Activated CD8-positive, alpha-beta memory T cell treated with anti-CD3 and anti-CD28 coated beads for 48 hours (primary cell): Measurements from ENCODE around the gene CDRT15L2.
"Not testable (repeated sequence)": the region's sequence is repeated elsewhere in the genome, so short reads cannot be mapped to it uniquely, and the experiment has no call there.

ENCODE experiments used
- DNase-seq, 3 experiments: peaks; one replicate each; pipeline ENCODE4 v3.0.0-alpha.2; 2020; ENCODE audit warnings: low read depth in 2 of 3, low spot score in 2 of 3

CDRT15L2 gene

DNA sequence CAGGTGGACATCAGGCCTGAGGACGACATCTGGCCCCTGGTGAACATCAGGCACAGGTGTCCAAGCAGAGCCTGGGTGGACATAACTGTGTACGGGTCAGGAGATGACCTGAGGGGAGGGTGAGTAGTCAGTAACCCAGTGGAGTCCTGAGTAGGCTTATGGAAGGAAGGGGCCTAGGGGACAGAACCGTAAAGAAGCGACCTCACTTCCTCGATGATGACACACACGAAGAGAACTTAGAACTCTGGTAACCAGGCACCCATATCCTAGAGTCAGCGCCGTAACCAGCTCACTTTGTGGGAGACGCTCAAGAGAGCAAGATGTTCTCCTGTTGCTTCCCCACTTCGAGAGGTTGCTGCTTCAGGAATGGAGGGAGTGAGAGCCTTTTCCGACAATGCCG, at the start of gene CDRT15L2:
CDRT15L2 (plus strand) TSS at position 301 of the 400 bp plus-strand sequence; CDS start at position 321, 20 bp downstream.
- DNase-seq, result not testable (repeated sequence)

DNA sequence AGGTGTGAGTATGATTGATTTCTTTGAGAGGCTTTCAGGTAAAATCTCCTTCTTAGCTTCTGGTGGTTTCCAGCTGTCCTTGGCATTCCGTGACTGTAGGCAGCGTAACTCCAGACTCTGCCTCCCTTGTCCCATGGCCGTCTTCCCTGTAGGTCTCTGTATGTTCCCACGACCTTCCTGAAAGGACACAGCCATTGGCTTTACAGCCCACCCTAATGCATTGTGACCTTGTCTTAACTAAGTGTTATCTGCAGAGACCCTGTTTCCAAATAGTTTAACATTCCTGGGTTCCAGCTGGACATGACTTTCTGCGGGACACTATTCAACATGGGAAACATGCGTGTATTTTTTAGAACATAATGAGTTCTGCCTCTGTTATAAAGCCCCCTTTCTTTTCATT, 49.4 kb upstream of the CDRT15L2 start:
- DNase-seq, result not testable (repeated sequence)

DNA sequence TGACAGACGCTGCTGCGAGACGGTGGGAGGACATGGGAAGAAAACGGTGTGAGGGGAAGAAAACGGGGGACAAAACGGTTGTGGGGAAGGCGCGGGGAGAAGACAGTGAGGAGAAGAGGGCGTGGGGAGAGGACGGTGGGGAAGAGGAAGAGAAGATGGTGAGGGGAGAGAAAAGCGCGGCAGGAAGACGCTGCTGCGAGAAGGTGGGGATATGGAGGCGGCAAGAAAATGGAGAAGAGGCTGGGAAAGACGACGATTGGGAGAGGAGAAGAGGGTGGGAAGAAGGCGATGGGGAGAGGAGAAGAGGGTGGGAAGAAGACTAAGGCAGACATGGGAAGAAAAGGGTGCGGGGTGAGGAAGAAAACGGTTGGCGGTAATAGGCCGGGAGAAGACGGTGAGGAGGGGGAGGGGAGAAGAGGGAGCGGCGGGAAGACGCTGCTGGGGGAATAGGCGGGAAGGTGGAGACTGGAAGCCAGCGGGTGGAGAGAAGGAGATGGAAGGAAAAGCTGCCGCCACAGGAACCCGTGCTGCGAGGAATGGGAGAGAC, 46.9 kb upstream of the CDRT15L2 start:
- DNase-seq, result not testable (repeated sequence)

DNA sequence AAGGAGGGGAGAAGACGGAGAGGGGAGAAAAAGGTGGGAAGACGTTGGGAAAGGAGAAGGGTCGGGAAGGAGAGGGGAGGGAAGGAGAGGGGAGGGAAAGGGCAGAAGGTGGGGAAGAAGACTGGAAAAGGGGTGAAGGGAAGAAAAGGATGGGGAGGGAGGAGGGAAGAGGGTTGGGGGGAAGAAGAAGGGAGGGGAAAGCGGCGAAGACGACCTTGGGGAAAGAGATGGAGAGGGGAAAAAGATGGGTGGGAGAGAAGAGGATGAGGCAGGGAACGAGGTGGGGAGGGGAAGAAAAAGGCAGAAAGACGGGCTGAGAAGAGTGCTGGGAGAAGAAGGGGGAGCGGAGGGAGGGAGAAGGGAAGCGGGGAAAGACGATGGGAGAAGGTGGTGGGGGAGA, 46.3 kb upstream of the CDRT15L2 start:
- DNase-seq, result not testable (repeated sequence)

DNA sequence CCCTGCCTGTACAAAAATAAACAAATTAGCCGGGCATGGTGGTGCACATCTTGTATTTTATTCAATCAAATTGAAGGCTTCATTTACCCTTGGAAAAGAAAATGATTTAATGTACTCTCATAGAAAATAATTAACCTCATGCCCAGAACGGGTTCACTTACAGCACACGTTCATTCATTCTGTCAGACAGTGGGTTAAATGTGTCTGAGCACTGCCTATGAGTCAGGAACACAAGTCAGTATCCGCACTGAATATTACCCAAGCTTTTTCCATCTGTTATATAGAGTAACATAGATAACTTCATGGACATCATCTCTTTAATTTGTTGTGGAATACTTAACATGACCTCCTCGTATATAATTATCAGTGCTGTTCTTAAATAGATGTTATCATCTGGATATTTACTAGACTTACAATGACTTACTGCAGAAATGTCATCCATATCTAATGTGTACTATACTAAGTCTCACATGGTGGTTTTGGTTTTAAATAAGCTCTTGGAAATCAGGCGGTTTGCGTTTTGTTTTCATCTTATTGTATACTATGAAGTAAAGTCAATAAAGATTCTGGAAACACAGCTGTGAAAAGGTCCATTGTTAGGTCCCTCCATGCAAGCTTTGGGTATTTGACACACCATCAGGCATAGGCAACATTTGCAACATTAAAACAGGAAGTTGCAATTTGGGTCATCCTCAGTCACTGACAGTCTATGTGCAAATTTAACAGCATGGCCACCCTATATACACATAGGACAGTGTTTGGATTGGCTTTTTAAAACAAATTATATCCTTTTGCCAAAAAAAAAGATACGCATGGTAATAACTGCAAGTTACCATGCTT, 44.6 kb upstream of the CDRT15L2 start:
- DNase-seq, result not testable (repeated sequence)

DNA sequence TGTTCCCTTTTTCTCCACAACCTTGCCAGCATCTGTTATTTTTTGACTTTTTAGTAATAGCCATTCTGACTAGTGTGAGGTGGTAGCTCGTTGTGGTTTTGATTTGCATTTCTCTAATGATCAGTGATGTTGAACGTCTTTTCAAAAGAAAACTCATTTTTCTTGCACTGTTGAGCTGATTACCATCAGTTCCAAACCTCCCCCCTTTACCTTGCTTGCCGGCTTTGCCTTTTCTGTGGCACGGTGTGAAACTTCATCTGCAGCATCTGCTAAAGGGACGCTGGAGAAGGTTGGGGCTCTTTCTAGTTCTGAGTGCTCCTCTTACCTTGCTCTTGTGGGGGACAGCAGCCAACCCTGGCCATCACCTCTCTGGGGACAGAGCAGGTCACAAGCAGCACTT, 39.1 kb upstream of the CDRT15L2 start:
- DNase-seq, result not testable (repeated sequence)

DNA sequence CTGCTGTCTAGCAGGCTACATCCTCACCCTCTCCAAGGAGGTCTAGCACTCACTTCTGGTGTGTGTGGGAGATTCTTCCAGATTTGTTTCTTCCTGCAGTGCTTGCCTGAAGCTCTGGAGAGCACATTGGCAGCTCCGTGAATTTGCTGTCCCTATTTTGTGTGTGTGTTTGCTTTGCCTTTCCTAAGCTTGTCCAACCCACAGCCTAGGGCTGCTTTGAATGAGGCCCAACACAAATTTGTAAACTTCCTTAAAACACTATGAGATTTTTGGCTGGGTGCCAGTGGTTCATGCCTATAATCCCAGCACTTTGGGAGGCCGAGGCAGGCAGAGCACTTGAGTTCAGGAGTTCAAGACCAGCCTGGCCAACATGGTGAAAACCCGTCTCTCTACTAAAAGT, 38.7 kb upstream of the CDRT15L2 start:
- DNase-seq, result not testable (repeated sequence)

DNA sequence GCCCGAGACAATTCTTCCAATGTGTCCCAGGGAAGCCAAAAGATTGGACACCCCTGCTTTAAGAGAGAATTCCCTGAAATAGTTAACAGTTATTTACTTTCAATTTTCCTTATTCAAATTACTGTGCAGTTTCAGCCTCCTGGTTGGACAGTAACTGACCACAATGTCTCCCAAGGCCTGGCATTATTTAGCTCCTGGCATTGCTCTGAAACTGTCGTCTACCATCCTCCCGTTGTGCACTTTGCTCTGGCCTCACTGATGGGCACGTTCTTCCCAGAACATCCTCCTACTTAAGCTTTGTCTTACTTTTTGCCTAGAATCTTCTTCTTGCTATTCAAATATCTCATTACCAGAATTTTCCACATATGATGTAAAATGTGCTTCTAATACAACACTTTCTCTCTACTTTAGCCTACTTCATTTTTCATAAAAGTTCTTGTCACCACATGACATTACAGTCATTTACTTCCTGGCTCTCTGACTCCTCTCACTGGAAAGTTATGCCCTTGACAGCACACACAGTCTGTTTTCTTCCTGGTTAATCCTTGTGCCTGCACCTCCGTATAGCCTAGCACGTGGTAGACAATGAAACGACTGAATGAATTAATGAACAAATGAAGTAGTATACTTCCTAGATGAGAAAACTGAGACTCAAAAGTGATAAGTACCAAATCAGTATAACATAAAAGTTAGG, 37.5 kb upstream of the CDRT15L2 start:
- DNase-seq, result not testable (repeated sequence)

DNA sequence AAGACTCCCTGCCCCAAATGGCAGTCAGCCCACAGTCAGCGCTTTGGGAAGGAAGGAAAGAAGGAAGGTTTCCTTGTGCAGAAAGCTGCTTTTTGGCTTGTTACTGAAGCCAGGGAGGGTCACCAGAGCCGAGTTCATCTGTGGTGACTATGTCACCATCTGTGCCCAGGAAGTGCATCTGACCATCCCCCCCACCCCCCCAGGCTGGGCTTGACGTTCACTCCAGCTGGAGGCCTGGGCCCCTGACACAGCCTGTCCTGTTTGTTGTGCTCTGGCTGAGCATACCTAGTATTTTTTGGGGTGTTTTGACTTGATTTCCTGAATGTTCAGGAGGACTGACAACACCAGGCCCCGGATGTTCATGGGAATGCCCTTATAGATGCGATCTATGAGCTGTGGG, 31.6 kb upstream of the CDRT15L2 start:
- DNase-seq, result not testable (repeated sequence)

DNA sequence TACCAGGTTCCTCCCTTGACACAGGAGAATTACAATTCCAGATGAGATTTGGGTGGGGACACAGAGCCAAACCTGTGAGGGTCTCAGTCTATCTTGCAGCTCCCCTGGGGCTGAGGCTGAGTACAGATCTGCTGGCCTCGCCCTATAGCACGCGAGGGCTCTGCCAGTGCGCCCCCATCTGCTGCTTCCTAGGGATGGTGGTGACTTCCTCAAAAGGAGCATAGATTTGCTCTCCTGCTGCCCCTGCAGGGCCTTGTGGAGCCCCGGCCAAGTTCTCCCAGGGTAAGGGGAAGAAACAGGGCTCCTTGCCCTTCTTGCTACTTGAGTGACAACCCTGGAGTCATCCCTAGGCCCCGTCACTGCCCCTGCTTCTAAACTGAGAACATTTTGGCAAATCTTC, 26.6 kb upstream of the CDRT15L2 start:
- not testable (repeated sequence) for DNase-seq

DNA sequence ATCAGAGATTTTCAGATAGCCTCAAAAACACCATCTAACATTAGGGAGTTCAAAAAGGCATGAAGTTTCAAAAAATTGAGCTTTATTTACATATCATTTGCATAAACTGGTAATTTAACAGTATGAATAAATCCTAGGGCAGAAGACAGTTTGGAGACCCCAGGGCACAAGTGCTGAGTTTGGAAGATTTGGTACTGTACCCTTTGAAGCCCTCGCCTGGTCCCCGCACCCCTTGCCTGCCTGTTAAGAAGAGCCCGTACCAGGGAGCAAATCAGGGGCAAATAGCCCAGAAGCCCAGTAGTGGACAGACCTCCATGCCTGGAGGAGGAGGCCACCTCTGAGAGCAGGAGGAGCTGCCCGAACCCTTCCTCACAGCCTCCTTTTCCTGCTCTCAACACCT, 24.8 kb upstream of the CDRT15L2 start:
- not testable (repeated sequence) for DNase-seq

DNA sequence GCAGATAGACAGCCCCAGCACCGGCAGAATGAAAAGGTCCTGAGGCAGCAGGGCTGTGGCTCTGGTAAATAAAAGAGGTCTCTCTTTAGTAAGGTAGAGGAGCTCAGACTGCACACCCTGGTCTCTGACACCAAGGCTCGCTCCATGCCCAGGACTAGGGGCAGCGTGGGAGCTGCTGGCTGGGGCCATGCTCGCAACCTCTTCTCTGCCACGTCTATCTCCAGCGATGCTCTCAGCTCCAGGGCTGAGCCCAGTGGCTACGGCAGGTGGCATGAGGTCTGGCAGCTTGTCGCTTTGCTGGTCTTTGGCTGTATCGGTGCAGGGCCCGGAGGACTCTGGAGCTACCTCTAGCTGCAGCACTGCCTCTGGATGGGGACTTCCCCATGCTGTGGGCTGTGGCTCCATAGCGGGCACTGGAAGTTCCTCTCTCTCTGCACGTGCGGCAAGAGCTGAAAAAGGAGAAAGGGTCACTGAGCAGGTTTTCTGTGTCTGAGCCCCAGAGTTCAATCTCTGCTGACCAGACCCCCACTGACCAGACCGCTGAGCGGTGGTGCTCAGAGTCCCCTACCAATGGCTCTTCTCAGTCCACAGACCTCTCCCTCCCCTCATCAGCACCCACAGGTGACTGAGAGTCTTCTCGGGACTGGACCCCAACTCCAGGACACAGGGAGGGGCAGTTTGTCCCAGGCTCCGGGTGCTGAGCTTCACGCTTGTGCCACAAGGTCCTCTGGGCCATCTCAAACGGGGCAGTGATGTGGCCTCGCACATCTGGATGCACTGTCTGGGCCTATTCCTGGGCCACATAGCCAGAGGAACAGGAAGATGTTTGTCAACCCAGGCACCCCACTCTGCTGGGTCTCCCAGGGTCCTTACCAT, 24.2 kb upstream of the CDRT15L2 start:
- DNase-seq, result not testable (repeated sequence)

DNA sequence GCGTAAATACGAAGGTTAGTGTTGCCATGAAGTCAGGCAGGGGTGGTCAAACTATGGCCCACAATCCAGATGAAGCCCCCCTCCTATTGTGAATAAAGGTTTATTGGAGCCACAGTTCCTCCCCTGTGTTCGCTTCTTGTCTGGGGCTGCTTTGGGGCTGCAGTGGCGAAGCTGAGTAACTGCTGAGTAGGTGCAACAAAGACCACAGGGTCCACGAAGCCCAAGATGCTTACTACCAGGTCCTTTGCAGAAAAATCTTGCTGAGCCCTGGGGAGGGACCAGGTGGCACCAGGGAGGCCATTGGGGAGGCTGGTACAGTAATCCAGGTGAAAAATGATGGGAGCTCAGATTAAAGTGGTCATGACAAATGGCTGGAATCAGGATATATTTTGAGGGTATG, 21.4 kb upstream of the CDRT15L2 start:
- not testable (repeated sequence) for DNase-seq

DNA sequence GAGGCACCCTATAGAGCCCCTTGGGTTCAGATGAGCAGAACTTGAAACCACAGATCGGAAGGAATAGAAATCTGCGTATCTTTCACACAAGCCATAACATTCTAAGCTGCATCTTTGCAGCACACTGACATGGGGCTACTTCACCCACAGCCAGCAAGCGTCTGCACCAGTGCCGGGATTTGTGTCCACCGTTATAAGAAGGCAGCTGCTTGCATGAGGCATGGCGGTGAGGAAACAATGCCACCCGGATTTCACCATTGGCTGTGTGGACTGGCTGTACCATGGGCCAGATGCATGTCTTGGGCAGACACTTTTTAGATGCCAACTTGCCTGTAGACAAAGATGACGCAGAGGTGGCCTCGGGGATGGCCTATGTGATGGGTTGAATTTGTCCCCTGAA, 20.5 kb upstream of the CDRT15L2 start:
- DNase-seq, result not testable (repeated sequence)

DNA sequence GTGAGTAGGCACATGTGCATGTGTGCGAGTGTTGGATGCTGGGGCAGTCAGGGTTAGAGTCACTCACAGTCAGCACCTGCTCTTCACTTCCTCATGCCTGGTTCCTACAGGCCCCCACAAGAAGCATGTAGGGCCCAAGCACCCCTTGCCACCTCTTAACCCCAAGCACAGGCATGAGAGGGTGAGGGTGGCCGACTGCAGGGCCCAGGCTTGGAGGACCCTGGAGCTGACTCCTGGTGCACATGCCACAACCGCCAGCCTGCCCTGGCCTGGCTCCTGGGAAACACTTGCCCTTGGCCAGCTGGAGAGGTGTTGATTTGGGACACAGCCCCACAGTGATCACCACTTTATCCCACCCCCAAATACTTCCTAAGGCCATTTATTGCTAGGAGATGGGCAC, 16.9 kb upstream of the CDRT15L2 start:
- no peak for DNase-seq

DNA sequence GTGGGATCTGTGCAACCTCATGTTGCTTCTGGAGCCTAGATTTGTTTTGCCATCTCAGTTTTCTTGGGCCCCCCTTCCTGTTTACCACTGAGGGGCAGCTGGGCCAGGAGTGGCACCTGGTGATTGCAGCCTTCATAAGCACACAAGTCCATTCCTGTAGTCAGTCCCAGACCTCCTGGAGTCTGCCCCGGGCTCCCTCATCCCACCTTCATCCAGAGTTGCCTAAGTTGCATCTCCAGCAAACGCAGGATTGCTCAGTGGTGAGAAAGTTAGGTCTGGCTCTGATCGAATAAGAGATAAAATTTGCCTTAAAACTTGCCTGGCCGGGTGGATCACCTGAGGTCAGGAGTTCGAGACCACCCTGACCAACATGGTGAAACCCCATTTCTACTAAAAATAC, 14.3 kb upstream of the CDRT15L2 start:
- DNase-seq, result not testable (repeated sequence)

DNA sequence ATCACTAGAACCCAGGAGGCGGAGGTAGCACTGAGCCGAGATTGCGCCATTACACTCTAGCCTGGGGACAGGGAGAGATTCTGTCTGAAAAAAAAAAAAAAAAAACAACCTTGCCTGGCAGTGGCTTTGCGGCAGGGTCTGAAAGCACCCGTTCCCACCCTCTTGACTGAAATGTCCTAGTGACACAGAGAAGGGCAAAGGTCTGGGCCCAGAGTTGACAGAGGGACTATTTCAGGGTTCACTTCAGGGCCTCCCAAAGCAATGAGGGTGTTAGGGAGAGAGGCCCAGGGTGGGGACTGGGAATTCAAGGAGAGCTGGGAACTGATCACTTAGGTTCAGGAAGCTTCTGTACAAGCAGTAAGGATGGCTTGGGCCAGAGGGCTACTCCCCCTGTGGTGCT, 13.8 kb upstream of the CDRT15L2 start:
- DNase-seq, result no peak

DNA sequence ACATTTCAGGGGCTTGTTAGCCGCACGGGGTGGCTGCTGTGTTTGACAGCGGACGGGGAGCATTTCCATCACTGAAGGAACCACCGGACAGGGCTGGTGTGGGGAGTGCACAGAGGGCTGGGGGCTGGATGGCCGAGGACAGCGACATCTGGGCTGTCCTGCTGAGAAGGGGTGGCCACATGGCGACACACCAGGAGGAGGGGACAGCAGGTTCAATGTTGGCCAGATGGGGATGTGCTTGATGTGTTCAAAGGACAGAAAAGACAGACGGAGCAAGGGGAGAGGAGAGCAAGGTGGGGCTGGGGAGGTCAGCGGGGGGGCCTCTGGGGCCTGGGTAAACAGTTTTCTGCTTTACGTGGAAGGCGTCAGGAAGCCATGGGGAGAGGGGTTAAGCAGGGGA, 12.8 kb upstream of the CDRT15L2 start:
- DNase-seq, result not testable (repeated sequence)

DNA sequence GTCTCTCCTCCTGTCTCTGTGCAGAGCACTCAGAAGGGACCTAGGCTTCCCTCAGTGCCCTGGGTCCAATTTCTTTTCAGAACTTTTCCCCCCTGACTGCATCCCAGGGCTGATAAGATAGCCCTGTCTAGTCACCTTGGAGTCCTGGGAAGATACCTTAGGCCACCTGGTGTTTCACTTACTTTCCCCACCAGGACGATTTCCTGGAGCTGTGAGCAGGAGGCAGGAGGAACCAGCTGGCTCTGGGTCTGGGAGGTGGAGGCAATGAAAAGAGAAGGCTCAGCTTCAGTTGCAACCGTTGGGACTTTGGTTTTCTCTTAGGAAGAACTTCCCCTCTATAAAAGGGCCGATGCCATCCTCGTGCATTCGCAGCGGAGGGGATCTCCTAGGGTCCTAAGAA, 12.1 kb upstream of the CDRT15L2 start:
- not testable (repeated sequence) for DNase-seq

DNA sequence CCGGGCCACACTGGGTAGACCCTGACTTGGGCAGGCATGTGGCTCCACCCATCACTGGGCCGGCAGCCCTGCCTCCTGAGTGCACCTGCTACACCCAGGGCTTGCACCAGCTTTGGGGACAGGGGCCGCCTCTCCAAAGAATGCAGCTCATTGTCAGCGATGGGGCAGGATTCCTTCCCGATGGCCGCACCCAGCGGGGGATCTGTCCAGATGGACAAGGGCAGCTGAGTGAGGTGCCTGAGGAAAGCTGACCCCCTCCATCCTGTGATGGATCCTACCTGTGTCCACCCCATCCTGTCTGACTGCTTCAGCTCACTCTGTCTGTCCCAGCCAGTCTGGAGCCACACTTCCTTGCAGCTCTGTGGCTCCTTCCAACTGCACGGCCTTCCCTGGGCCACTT, 10.9 kb upstream of the CDRT15L2 start:
- not testable (repeated sequence) for DNase-seq

DNA sequence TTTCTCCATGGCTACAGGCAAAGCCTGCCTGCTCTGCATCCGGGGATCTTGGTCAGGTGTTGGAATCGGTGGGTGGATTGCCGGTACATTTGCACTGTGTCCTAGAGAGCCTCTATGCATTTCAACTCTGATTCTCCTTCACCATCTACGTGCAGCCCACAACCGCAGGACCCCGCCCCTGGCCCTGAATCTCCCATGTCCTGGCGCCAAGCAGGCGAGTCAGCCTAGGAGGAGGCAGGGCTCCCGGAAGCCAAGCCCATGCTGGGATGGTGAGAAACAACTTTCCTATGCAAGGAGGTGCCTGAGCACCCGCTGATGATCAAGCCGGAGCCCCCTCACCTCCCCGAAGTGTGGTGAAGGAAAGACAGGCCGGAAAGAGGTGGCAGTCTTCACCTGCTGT, 7.9 kb upstream of the CDRT15L2 start:
- not testable (repeated sequence) for DNase-seq
